Measurements from ENCODE around the gene S100A14.

Gene S100A14

DNA sequence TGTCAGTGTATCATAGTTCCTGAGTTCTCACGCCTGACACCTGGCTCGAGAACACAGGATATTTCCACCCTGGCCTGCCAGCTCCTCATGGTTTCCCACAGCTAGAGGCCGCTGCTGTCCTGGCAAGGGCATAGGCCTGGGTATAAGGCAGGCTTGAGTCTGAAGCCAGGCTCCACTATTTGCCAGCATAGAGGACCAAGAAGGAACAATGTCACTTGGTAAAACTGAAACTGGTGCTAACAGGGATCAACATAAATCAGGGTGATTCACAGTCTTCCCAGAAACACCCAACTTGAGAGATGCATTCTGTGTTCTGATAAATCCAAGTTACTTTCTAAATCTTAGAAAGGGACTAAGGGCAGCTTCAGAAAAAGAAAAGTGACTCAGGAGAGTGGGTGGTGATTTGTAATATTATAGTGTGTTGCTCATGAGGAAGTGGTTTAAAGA lies 43.5 kb downstream of the S100A14 start:
- Histone ChIP-seq H3K27ac (peak overlapping the region; percentile 6; the same call in 1 of the 2 replicates), H3K27me3 (ENCODE audit: insufficient read depth, low read depth, severe bottlenecking) (no peaks in the 10 kb centered on the region), H3K36me3 (no peaks in the 10 kb centered on the region), H3K4me3 (ENCODE audit: low read depth, low read length) (no peak overlapping the region), H3K9me3 (ENCODE audit: severe bottlenecking) (peaks cover 11% of the 10 kb centered on the region)
- peak; percentile 99 for TF ChIP-seq CTCF (IDR thresholded peaks at IDR 0.05; ENCODE audit: low read depth, low read length)
- peak; percentile 98 for DNase-seq

- Histone ChIP-seq H3K27ac (no peak overlapping the region), H3K27me3 (ENCODE audit: insufficient read depth, low read depth, severe bottlenecking) (no peaks in the 10 kb centered on the region), H3K9me3 (ENCODE audit: severe bottlenecking) (peaks cover 11% of the 10 kb centered on the region), H3K36me3 (no peaks in the 10 kb centered on the region), H3K4me3 (ENCODE audit: low read depth, low read length) (no peak overlapping the region)
- no peak for DNase-seq
- no peak for TF ChIP-seq CTCF (IDR thresholded peaks at IDR 0.05; ENCODE audit: low read depth, low read length)
Observed at GRCh38 chr1:153571706-153572105, 44.4 kb downstream of the S100A14 start.

- no peak overlapping the region for H3K27ac ChIP-seq
- no peak for TF ChIP-seq CTCF (IDR thresholded peaks at IDR 0.05; ENCODE audit: low read depth, low read length)
- no peak overlapping the region for H3K4me3 ChIP-seq (ENCODE audit: low read depth, low read length)
- H3K9me3 ChIP-seq (ENCODE audit: severe bottlenecking) = peaks cover 11% of the 10 kb centered on the region
- H3K36me3 ChIP-seq = no peaks in the 10 kb centered on the region
- H3K27me3 ChIP-seq (ENCODE audit: insufficient read depth, low read depth, severe bottlenecking) = no peaks in the 10 kb centered on the region
- peak; percentile 19 for DNase-seq
Observed at GRCh38 chr1:153570874-153571273, 45.3 kb downstream of the S100A14 start.

DNA sequence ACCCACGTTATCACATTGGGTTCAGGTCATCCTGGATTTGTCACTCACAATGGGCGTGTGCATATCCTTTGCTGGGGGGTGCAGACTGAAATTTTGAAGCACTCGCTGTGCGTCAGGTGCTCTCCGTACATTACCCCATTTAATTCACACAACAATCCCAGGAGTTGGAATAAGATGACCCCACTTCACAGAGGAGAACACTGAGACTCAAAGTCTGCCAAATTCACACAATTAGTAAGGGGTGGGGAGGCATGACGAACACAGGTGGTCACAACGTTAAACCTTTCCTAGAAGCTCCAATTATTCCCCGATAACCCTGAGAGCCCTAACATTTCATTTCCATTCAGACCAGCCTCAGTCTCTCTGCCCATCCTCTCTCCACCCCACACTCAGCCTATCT lies 46.7 kb downstream of the S100A14 start:
- Histone ChIP-seq H3K27me3 (ENCODE audit: insufficient read depth, low read depth, severe bottlenecking) (no peaks in the 10 kb centered on the region), H3K9me3 (ENCODE audit: severe bottlenecking) (peaks cover 4% of the 10 kb centered on the region), H3K4me3 (ENCODE audit: low read depth, low read length) (no peak overlapping the region), H3K36me3 (no peaks in the 10 kb centered on the region), H3K27ac (peak overlapping the region; percentile 94)
- TF ChIP-seq CTCF (IDR thresholded peaks at IDR 0.05; ENCODE audit: low read depth, low read length) = no peak
- no peak for DNase-seq

- no peaks in the 10 kb centered on the region for H3K27me3 ChIP-seq (ENCODE audit: insufficient read depth, low read depth, severe bottlenecking)
- TF ChIP-seq CTCF (IDR thresholded peaks at IDR 0.05; ENCODE audit: low read depth, low read length) = peak; percentile 100
- DNase-seq = peak; percentile 99
- H3K36me3 ChIP-seq = no peaks in the 10 kb centered on the region
- peak overlapping the region; percentile 94 for H3K27ac ChIP-seq
- no peaks in the 10 kb centered on the region for H3K9me3 ChIP-seq (ENCODE audit: severe bottlenecking)
- H3K4me3 ChIP-seq (ENCODE audit: low read depth, low read length) = peak overlapping the region; percentile 34
Observed at GRCh38 chr1:153568367-153569099, 47.6 kb downstream of the S100A14 start.

Data from WERI-Rb-1 (cell line).